NT2/D1 (cell line): ENCODE measurements around the gene IL15RA.

Experiments used
- SUZ12 ChIP-seq: IDR thresholded peaks from 2 replicates; pipeline ENCODE4 v1.6.1; 2011; ENCODE audit not compliant: insufficient read length, insufficient read depth; ENCODE audit errors: extremely low read depth
- YY1 ChIP-seq: IDR thresholded peaks from 2 replicates; pipeline ENCODE4 v1.6.1; 2011; ENCODE audit not compliant: insufficient read length, insufficient read depth

DNA sequence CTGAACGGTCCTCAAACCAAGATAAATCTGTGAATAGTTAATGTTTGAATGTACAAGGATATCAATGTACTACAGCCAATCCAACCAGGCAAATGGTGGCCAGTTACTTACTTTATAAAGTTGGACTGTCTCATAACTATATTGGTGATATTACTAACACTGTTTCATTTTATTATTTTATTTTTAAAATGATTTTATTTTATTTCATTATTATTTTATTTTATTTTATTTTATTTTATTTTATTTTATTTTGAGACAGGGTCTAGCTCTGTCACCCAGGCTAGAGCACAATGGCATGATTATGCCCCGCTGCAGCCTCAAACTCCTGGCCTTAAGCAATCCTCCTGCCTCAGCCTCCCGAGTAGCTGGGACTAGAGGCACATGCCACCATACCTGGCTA lies 6.8 kb downstream of the IL15RA start:
- TF ChIP-seq SUZ12 (no peak), YY1 (no peak)
